Nephron (organoid): Measurements from ENCODE around the gene FEZ2.
"Not testable (repeated sequence)": the region's sequence is repeated elsewhere in the genome, so short reads cannot be mapped to it uniquely, and the experiment has no call there.

Experiments
- H3K27ac Mint-ChIP-seq, 3 experiments: 2 replicates each; pipeline ENCODE4 v1.8.0; 2020; ENCODE audit warnings: mixed read lengths in 3 of 3, mild to moderate bottlenecking in 2 of 3, moderate library complexity in 1 of 3
- H3K27me3 Mint-ChIP-seq: 2 replicates; pipeline ENCODE4 v1.8.0; 2021; ENCODE audit warnings: low read depth, mild to moderate bottlenecking, moderate library complexity, mixed read lengths
- H3K36me3 Mint-ChIP-seq: 2 replicates; pipeline ENCODE4 v1.8.0; 2020; ENCODE audit warnings: low read depth, mixed read lengths
- H3K4me1 Mint-ChIP-seq: 2 replicates; pipeline ENCODE4 v1.8.0; 2020; ENCODE audit warnings: mixed read lengths
- H3K4me3 Mint-ChIP-seq, 3 experiments: 2 replicates each; pipeline ENCODE4 v1.8.0; 2020; ENCODE audit warnings: mild to moderate bottlenecking in 3 of 3, mixed read lengths in 3 of 3, moderate library complexity in 2 of 3
- H3K9me3 Mint-ChIP-seq: 2 replicates; pipeline ENCODE4 v1.8.0; 2020; ENCODE audit warnings: mixed read lengths
- TF ChIP-seq, protein P1 (sequence below), 3 experiments: fragments of 200-600 bp; sonication (generic); IDR thresholded peaks; one replicate each; pipeline ENCODE4 v1.5.0; 2021; ENCODE audit warnings: antibody characterized with exemption in 3 of 3; ENCODE audit not compliant: unreplicated experiment in 3 of 3

Gene FEZ2

DNA sequence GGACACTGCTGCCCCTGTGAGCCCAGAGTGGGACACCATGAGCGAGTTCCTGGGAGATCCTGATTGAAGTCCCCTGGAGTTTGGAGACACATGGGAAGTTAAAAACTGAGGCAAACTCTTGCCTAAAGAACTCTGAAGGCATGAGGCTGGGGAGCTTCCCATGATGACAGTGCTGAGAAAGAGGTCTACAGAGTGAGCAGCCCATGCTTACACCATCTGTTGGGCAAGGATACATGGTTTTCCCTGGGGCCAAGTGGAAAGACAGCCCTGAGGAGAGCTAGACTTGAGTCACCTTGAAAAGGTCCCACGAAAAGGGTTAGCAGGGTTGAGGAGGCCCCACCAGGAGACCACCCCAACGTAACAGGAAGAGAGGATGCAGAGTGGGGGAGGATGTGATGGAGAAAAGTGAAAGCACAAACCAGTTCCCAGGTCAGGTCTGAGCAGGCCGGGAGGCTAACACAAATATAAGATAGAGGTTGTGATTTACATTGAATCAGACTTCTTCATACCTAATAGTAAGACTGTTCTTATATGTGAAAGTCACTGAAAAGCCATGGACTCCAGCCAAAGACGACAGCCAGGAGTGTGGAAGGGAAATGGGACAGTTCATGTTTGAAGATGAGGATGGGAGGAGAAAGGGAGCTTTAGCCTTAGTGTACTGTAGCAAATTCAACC lies 13.5 kb upstream of the FEZ2 start:
- H3K27me3 Mint-ChIP-seq: no peaks in the 10 kb centered on the region
- no peak overlapping the region for H3K4me3 Mint-ChIP-seq
- TF ChIP-seq, protein P1, sequence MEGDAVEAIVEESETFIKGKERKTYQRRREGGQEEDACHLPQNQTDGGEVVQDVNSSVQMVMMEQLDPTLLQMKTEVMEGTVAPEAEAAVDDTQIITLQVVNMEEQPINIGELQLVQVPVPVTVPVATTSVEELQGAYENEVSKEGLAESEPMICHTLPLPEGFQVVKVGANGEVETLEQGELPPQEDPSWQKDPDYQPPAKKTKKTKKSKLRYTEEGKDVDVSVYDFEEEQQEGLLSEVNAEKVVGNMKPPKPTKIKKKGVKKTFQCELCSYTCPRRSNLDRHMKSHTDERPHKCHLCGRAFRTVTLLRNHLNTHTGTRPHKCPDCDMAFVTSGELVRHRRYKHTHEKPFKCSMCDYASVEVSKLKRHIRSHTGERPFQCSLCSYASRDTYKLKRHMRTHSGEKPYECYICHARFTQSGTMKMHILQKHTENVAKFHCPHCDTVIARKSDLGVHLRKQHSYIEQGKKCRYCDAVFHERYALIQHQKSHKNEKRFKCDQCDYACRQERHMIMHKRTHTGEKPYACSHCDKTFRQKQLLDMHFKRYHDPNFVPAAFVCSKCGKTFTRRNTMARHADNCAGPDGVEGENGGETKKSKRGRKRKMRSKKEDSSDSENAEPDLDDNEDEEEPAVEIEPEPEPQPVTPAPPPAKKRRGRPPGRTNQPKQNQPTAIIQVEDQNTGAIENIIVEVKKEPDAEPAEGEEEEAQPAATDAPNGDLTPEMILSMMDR (IDR thresholded peaks at IDR 0.05; ENCODE audit: unreplicated experiment in 3 of 3): no peak
- H3K36me3 Mint-ChIP-seq: no peaks in the 10 kb centered on the region
- H3K27ac Mint-ChIP-seq: no peak overlapping the region
- peaks cover 4% of the 10 kb centered on the region for H3K4me1 Mint-ChIP-seq
- H3K9me3 Mint-ChIP-seq: no peaks in the 10 kb centered on the region

DNA sequence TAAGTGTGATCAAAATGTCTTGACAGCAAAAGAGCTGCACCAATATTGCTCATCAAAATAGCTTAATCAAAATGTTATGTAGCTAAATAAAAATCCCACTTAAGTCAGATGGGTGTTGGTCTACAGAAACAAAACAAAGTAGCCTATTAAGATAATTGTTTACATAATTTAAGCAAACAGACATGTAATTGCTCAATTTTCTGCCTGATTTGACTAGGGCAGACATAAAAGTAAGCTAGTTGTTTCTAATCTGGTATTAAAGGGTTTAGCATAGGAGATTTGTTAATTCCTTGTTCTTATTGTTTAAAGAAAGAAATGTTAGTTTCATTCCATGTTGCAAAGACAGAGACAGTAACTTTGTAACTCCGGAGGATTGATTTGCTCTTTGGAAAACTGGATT lies 11.5 kb upstream of the FEZ2 start:
- no peak overlapping the region for H3K4me3 Mint-ChIP-seq
- H3K27ac Mint-ChIP-seq: no peak overlapping the region
- no peaks in the 10 kb centered on the region for H3K36me3 Mint-ChIP-seq
- H3K9me3 Mint-ChIP-seq: no peaks in the 10 kb centered on the region
- TF ChIP-seq, protein P1 (IDR thresholded peaks at IDR 0.05; ENCODE audit: unreplicated experiment in 3 of 3): no peak
- peaks cover under 1% of the 10 kb centered on the region for H3K4me1 Mint-ChIP-seq
- no peaks in the 10 kb centered on the region for H3K27me3 Mint-ChIP-seq

DNA sequence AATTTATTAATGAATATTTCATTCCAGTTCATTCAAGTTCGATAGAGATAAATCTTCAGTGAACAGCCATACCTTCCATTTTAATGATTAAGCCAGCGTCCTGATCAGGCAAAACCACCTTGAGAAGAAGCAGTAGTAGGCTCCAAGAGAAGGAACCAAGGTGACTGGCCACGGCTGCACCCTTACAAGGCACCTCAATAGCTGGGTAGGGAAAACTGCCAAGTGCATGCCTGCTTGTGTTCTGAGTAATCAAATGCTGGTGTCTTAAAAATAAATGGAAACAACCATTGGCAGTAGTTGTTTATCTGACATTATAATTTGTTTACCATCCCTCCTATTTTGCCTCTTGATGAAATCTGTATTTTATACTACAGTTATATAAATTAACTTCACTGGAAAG lies 10.0 kb upstream of the FEZ2 start:
- no peaks in the 10 kb centered on the region for H3K27me3 Mint-ChIP-seq
- H3K36me3 Mint-ChIP-seq: no peaks in the 10 kb centered on the region
- TF ChIP-seq, protein P1 (IDR thresholded peaks at IDR 0.05; ENCODE audit: unreplicated experiment in 3 of 3): no peak
- H3K9me3 Mint-ChIP-seq: no peaks in the 10 kb centered on the region
- H3K27ac Mint-ChIP-seq: no peak overlapping the region
- no peak overlapping the region for H3K4me3 Mint-ChIP-seq
- no peaks in the 10 kb centered on the region for H3K4me1 Mint-ChIP-seq

DNA sequence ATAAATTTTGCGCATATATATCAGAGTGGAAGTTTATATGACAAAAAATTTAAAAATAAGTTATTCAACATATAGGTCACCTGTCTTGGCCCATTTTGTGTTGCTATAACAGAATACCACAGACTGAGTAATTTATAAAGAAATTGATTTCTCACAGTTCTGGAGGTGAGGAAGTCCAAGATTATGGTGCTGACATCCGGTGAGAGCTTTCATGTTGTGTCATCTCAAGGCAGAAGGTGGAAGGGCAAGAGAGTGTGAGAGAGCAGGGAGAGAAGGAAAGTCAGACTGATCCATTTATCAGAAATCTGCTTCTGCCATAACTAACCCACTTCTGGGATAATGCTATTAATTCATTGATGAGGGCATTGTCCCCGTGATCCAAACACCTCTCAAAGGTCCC lies 9.0 kb upstream of the FEZ2 start:
- H3K27ac Mint-ChIP-seq: no peak overlapping the region
- no peaks in the 10 kb centered on the region for H3K4me1 Mint-ChIP-seq
- no peaks in the 10 kb centered on the region for H3K36me3 Mint-ChIP-seq
- H3K4me3 Mint-ChIP-seq: no peak overlapping the region
- TF ChIP-seq, protein P1 (IDR thresholded peaks at IDR 0.05; ENCODE audit: unreplicated experiment in 3 of 3): no peak
- no peaks in the 10 kb centered on the region for H3K27me3 Mint-ChIP-seq
- no peaks in the 10 kb centered on the region for H3K9me3 Mint-ChIP-seq

DNA sequence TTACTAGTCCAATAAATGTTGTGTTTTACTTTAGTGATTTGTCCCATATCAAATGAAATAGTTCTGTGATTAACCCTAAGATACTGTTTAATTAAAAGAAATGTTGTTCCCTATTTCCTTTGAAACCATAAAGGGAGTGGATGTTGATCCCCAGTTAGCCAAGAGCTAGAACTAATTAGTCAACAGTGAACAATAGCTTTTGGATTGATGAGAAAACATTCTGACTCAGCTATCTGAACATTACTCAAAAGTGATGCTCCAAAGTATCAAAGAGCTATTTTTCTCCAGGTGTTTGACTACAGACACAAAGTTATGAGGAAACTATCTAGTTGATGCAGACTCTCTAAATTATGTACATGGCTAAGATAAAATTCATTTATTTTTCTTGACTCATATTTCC lies 7.3 kb upstream of the FEZ2 start:
- TF ChIP-seq, protein P1 (IDR thresholded peaks at IDR 0.05; ENCODE audit: unreplicated experiment in 3 of 3): no peak
- Mint-ChIP-seq H3K27ac (no peak overlapping the region), H3K4me3 (no peak overlapping the region), H3K36me3 (no peaks in the 10 kb centered on the region), H3K9me3 (no peaks in the 10 kb centered on the region), H3K27me3 (no peaks in the 10 kb centered on the region), H3K4me1 (no peaks in the 10 kb centered on the region)

DNA sequence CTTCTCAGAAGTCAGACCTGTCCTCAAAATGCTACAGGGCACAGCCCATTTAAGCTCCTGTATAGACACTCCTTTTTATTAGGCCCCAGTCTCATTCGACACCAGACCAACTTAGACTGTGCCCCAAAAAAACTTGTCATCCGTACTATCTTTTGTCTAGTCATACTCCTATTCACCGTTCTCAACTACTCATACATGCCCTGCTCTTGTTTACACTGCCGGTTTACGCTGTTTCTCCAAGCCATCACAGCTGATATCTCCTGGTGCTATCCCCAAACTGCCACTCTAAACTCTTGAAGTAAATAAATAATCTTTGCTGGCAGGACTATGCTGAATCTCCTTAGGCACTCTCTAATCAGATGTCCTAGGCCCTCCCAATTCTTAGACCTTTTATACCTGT lies 5.7 kb upstream of the FEZ2 start:
- H3K27me3 Mint-ChIP-seq, H3K9me3 Mint-ChIP-seq, H3K27ac Mint-ChIP-seq, H3K4me3 Mint-ChIP-seq, H3K4me1 Mint-ChIP-seq, H3K36me3 Mint-ChIP-seq: not testable (repeated sequence)
